GM23338 (cell line): ENCODE results near the gene PLEKHA7. TPM values are rescaled to one million over a fixed set of nuclear protein-coding genes. Genes with fewer than 3 reads are reported as not detected.

Experiments used
- ATAC-seq: fragments of 200-7000 bp; cut with Tn5 transposase; 3 replicates; pipeline ENCODE4 v1.9.1; 2020
- DNase-seq: peaks from one replicate; pipeline ENCODE4 v3.0.0-alpha.2; 2015; ENCODE audit warnings: low spot score
- H2AFZ ChIP-seq: fragments of 200-600 bp; sonication (generic); 2 replicates; pipeline ENCODE4 v1.8.0; 2016; ENCODE audit warnings: antibody characterized with exemption, mild to moderate bottlenecking, moderate library complexity
- H3F3A ChIP-seq: fragments of 200-600 bp; sonication (generic); replicated peaks from 2 replicates; pipeline ENCODE4 v1.8.0; 2017; ENCODE audit warnings: antibody characterized with exemption, mixed run types, low read depth
- H3K27ac ChIP-seq: fragments of 200-600 bp; sonication (generic); 2 replicates; pipeline ENCODE4 v1.6.1; 2016; ENCODE audit warnings: low read depth
- H3K27me3 ChIP-seq: fragments of 200-600 bp; sonication (generic); 2 replicates; pipeline ENCODE4 v1.8.0; 2016; ENCODE audit warnings: mild to moderate bottlenecking, mixed run types, moderate library complexity; ENCODE audit not compliant: insufficient read depth
- H3K36me3 ChIP-seq: fragments of 200-600 bp; sonication (generic); 2 replicates; pipeline ENCODE4 v1.8.0; 2016; ENCODE audit warnings: mild to moderate bottlenecking; ENCODE audit not compliant: insufficient read depth
- H3K4me1 ChIP-seq: fragments of 200-600 bp; sonication (generic); 2 replicates; pipeline ENCODE4 v1.8.0; 2016; ENCODE audit warnings: mild to moderate bottlenecking, moderate library complexity; ENCODE audit not compliant: insufficient read depth
- H3K4me2 ChIP-seq: fragments of 200-600 bp; sonication (generic); 2 replicates; pipeline ENCODE4 v1.7.1; 2017; ENCODE audit warnings: mixed run types
- H3K4me3 ChIP-seq: fragments of 200-600 bp; sonication (generic); 2 replicates; pipeline ENCODE4 v1.6.1; 2016; ENCODE audit warnings: mixed run types
- H3K79me2 ChIP-seq: fragments of 200-600 bp; sonication (generic); replicated peaks from 2 replicates; pipeline ENCODE4 v1.8.0; 2017; ENCODE audit warnings: mild to moderate bottlenecking; ENCODE audit not compliant: insufficient read depth
- H3K9me2 ChIP-seq: fragments of 200-600 bp; sonication (generic); 2 replicates; pipeline ENCODE4 v1.8.0; 2017; ENCODE audit not compliant: insufficient read depth
- H4K20me1 ChIP-seq: fragments of 200-600 bp; sonication (generic); replicated peaks from 2 replicates; pipeline ENCODE4 v1.8.0; 2017; ENCODE audit warnings: mild to moderate bottlenecking; ENCODE audit not compliant: insufficient read depth
- H3K27ac Mint-ChIP-seq: 2 replicates; pipeline ENCODE4 v1.8.0; 2020; ENCODE audit warnings: inconsistent platforms, mild to moderate bottlenecking, moderate library complexity, mixed read lengths
- H3K27me3 Mint-ChIP-seq: 3 replicates; pipeline ENCODE4 v1.8.0; 2022; ENCODE audit warnings: low read depth, mild to moderate bottlenecking, moderate library complexity, mixed read lengths, inconsistent platforms; ENCODE audit not compliant: insufficient read depth, poor library complexity
- H3K36me3 Mint-ChIP-seq: 3 replicates; pipeline ENCODE4 v1.8.0; 2021; ENCODE audit warnings: low read depth, mild to moderate bottlenecking, inconsistent platforms, moderate library complexity, mixed read lengths
- H3K4me1 Mint-ChIP-seq: 3 replicates; pipeline ENCODE4 v1.8.0; 2020; ENCODE audit warnings: mild to moderate bottlenecking, inconsistent platforms, mixed read lengths
- H3K4me3 Mint-ChIP-seq: 3 replicates; pipeline ENCODE4 v1.8.0; 2021; ENCODE audit warnings: moderate library complexity, mild to moderate bottlenecking, inconsistent platforms, mixed read lengths
- H3K9me3 Mint-ChIP-seq: 3 replicates; pipeline ENCODE4 v1.8.0; 2020; ENCODE audit warnings: moderate library complexity, mild to moderate bottlenecking, inconsistent platforms, mixed read lengths
- EZH2 ChIP-seq: fragments of 200-600 bp; sonication (generic); IDR thresholded peaks from one replicate; pipeline ENCODE4 v1.8.0; 2017; ENCODE audit warnings: antibody characterized with exemption, mild to moderate bottlenecking, low read depth; ENCODE audit not compliant: unreplicated experiment
- EZH2phosphoT487 ChIP-seq: fragments of 200-600 bp; sonication (generic); IDR thresholded peaks from one replicate; pipeline ENCODE4 v1.8.1; 2018; ENCODE audit warnings: antibody characterized with exemption; ENCODE audit not compliant: unreplicated experiment
- JUNB ChIP-seq: IDR thresholded peaks from one replicate; pipeline ENCODE4 v1.6.1; 2016; ENCODE audit warnings: antibody characterized with exemption; ENCODE audit not compliant: unreplicated experiment
- NANOG ChIP-seq: IDR thresholded peaks from 2 replicates; pipeline ENCODE4 v1.6.1; 2016; ENCODE audit warnings: antibody characterized with exemption, borderline replicate concordance
- POLR2AphosphoS5 ChIP-seq: IDR thresholded peaks from 2 replicates; pipeline ENCODE4 v1.6.1; 2016; ENCODE audit warnings: antibody characterized with exemption, low read depth
- STAT1 ChIP-seq: IDR thresholded peaks from one replicate; pipeline ENCODE4 v1.6.1; 2016; ENCODE audit warnings: antibody characterized with exemption; ENCODE audit not compliant: unreplicated experiment
- ZNF114 ChIP-seq: fragments of 250-450 bp; sonication (Bioruptor Pico); IDR thresholded peaks from 2 replicates; pipeline ENCODE4 v1.5.0; 2020; ENCODE audit warnings: mild to moderate bottlenecking, moderate library complexity
- ZNF331 ChIP-seq: fragments of 250-450 bp; sonication (Bioruptor Pico); IDR thresholded peaks from 2 replicates; pipeline ENCODE4 v1.5.0; 2020; ENCODE audit warnings: low read depth, mild to moderate bottlenecking, moderate library complexity
- polyA plus RNA-seq: library from polyadenylated mRNA; unstranded; fragments of >200 nt; fragmentation: Nextera tagmentation; extraction: Ambion mirVana; gene quantifications from 2 replicates; pipeline ENCODE4 v1.2.1, GENCODE V29; 2016
- total RNA-seq: library from RNA; depleted of rRNA; stranded (reverse); fragments of >200 nt; shearing (Covaris generic); gene quantifications from 2 replicates; pipeline ENCODE4 v1.2.3, GENCODE V29; 2014
- TF ChIP-seq, protein P1 (sequence below): fragments of 250-450 bp; sonication (Bioruptor Pico); IDR thresholded peaks from 2 replicates; pipeline ENCODE4 v1.5.0; 2020; ENCODE audit warnings: mild to moderate bottlenecking, moderate library complexity
- TF ChIP-seq, protein P2 (sequence below): IDR thresholded peaks from one replicate; pipeline ENCODE4 v1.6.1; 2018; ENCODE audit warnings: antibody characterized with exemption; ENCODE audit not compliant: unreplicated experiment
- TF ChIP-seq, protein P3 (sequence below), 2 experiments: fragments of 200-600 bp in 1 of 2; sonication (generic) in 1 of 2; conservative IDR thresholded peaks; 2 replicates each; pipeline versions ENCODE4 v1.5.1 to v1.6.1; 2016 to 2017; ENCODE audit warnings: antibody characterized with exemption in 2 of 2, low read depth in 2 of 2, mild to moderate bottlenecking in 2 of 2, moderate library complexity in 1 of 2
- TF ChIP-seq, protein P4 (sequence below): IDR thresholded peaks from 2 replicates; pipeline ENCODE4 v1.6.1; 2016; ENCODE audit warnings: antibody characterized with exemption

PLEKHA7 gene
- total and polyA plus RNA-seq, 2 experiments from 2014 or later, result 9.7 to 15.8 TPM

DNA sequence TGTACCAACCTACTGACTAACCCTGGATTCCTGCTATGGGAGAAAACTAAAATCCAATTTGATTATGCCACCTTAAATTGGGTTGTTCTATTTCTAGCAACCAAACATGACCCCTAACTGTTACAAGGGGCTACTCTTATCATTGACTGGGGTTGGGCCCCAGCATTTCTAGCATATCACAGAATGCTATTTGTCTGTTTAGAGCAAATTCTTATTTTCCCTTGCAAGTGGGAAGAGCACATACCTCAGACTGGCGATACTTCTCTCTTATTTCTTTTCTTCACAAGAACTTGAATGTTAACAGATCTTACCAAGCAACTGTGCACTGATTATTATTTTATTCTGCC lies 182.0 kb downstream of the PLEKHA7 start:
- H3K4me1 ChIP-seq, result 0 out of 2 replicates have a peak, but pooled peaks cover 7% of the 10 kb centered on the region
- no peak for TF ChIP-seq NANOG
- TF ChIP-seq, protein P1, sequence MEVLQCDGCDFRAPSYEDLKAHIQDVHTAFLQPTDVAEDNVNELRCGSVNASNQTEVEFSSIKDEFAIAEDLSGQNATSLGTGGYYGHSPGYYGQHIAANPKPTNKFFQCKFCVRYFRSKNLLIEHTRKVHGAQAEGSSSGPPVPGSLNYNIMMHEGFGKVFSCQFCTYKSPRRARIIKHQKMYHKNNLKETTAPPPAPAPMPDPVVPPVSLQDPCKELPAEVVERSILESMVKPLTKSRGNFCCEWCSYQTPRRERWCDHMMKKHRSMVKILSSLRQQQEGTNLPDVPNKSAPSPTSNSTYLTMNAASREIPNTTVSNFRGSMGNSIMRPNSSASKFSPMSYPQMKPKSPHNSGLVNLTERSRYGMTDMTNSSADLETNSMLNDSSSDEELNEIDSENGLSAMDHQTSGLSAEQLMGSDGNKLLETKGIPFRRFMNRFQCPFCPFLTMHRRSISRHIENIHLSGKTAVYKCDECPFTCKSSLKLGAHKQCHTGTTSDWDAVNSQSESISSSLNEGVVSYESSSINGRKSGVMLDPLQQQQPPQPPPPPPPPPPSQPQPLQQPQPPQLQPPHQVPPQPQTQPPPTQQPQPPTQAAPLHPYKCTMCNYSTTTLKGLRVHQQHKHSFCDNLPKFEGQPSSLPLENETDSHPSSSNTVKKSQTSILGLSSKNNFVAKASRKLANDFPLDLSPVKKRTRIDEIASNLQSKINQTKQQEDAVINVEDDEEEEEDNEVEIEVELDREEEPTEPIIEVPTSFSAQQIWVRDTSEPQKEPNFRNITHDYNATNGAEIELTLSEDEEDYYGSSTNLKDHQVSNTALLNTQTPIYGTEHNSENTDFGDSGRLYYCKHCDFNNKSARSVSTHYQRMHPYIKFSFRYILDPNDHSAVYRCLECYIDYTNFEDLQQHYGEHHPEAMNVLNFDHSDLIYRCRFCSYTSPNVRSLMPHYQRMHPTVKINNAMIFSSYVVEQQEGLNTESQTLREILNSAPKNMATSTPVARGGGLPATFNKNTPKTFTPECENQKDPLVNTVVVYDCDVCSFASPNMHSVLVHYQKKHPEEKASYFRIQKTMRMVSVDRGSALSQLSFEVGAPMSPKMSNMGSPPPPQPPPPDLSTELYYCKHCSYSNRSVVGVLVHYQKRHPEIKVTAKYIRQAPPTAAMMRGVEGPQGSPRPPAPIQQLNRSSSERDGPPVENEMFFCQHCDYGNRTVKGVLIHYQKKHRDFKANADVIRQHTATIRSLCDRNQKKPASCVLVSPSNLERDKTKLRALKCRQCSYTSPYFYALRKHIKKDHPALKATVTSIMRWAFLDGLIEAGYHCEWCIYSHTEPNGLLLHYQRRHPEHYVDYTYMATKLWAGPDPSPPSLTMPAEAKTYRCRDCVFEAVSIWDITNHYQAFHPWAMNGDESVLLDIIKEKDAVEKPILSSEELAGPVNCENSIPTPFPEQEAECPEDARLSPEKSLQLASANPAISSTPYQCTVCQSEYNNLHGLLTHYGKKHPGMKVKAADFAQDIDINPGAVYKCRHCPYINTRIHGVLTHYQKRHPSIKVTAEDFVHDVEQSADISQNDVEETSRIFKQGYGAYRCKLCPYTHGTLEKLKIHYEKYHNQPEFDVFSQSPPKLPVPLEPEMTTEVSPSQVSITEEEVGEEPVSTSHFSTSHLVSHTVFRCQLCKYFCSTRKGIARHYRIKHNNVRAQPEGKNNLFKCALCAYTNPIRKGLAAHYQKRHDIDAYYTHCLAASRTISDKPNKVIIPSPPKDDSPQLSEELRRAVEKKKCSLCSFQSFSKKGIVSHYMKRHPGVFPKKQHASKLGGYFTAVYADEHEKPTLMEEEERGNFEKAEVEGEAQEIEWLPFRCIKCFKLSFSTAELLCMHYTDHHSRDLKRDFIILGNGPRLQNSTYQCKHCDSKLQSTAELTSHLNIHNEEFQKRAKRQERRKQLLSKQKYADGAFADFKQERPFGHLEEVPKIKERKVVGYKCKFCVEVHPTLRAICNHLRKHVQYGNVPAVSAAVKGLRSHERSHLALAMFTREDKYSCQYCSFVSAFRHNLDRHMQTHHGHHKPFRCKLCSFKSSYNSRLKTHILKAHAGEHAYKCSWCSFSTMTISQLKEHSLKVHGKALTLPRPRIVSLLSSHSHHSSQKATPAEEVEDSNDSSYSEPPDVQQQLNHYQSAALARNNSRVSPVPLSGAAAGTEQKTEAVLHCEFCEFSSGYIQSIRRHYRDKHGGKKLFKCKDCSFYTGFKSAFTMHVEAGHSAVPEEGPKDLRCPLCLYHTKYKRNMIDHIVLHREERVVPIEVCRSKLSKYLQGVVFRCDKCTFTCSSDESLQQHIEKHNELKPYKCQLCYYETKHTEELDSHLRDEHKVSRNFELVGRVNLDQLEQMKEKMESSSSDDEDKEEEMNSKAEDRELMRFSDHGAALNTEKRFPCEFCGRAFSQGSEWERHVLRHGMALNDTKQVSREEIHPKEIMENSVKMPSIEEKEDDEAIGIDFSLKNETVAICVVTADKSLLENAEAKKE (CRISPR knock-in tag), result no peak
- no peak for TF ChIP-seq STAT1
- no peak for TF ChIP-seq POLR2AphosphoS5
- no peak for TF ChIP-seq EZH2phosphoT487
- TF ChIP-seq, protein P2, sequence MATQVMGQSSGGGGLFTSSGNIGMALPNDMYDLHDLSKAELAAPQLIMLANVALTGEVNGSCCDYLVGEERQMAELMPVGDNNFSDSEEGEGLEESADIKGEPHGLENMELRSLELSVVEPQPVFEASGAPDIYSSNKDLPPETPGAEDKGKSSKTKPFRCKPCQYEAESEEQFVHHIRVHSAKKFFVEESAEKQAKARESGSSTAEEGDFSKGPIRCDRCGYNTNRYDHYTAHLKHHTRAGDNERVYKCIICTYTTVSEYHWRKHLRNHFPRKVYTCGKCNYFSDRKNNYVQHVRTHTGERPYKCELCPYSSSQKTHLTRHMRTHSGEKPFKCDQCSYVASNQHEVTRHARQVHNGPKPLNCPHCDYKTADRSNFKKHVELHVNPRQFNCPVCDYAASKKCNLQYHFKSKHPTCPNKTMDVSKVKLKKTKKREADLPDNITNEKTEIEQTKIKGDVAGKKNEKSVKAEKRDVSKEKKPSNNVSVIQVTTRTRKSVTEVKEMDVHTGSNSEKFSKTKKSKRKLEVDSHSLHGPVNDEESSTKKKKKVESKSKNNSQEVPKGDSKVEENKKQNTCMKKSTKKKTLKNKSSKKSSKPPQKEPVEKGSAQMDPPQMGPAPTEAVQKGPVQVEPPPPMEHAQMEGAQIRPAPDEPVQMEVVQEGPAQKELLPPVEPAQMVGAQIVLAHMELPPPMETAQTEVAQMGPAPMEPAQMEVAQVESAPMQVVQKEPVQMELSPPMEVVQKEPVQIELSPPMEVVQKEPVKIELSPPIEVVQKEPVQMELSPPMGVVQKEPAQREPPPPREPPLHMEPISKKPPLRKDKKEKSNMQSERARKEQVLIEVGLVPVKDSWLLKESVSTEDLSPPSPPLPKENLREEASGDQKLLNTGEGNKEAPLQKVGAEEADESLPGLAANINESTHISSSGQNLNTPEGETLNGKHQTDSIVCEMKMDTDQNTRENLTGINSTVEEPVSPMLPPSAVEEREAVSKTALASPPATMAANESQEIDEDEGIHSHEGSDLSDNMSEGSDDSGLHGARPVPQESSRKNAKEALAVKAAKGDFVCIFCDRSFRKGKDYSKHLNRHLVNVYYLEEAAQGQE, result no peak
- TF ChIP-seq ZNF114 (CRISPR knock-in tag), result no peak
- TF ChIP-seq, protein P3, sequence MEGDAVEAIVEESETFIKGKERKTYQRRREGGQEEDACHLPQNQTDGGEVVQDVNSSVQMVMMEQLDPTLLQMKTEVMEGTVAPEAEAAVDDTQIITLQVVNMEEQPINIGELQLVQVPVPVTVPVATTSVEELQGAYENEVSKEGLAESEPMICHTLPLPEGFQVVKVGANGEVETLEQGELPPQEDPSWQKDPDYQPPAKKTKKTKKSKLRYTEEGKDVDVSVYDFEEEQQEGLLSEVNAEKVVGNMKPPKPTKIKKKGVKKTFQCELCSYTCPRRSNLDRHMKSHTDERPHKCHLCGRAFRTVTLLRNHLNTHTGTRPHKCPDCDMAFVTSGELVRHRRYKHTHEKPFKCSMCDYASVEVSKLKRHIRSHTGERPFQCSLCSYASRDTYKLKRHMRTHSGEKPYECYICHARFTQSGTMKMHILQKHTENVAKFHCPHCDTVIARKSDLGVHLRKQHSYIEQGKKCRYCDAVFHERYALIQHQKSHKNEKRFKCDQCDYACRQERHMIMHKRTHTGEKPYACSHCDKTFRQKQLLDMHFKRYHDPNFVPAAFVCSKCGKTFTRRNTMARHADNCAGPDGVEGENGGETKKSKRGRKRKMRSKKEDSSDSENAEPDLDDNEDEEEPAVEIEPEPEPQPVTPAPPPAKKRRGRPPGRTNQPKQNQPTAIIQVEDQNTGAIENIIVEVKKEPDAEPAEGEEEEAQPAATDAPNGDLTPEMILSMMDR (conservative IDR thresholded peaks at IDR 0.05; ENCODE audit: low read depth in 2 of 2), result no peak
- no peak for TF ChIP-seq ZNF331
- TF ChIP-seq, protein P4, sequence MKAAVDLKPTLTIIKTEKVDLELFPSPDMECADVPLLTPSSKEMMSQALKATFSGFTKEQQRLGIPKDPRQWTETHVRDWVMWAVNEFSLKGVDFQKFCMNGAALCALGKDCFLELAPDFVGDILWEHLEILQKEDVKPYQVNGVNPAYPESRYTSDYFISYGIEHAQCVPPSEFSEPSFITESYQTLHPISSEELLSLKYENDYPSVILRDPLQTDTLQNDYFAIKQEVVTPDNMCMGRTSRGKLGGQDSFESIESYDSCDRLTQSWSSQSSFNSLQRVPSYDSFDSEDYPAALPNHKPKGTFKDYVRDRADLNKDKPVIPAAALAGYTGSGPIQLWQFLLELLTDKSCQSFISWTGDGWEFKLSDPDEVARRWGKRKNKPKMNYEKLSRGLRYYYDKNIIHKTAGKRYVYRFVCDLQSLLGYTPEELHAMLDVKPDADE, result no peak
- TF ChIP-seq EZH2, result no peak
- TF ChIP-seq JUNB, result no peak
- Mint-ChIP-seq H3K27me3 (no peaks in the 10 kb centered on the region), H3K9me3 (no peaks in the 10 kb centered on the region), H3K36me3 (no peaks in the 10 kb centered on the region), H3K4me1 (peaks cover 19% of the 10 kb centered on the region), H3K4me3 (no peak overlapping the region), H3K27ac (no peak overlapping the region)
- no peak overlapping the region for H2AFZ ChIP-seq
- ATAC-seq (no peak), DNase-seq (no peak)
- no peaks in the 10 kb centered on the region for H3F3A ChIP-seq
- H3K27me3 ChIP-seq, result no peaks in the 10 kb centered on the region
- H3K4me2 ChIP-seq, result no peak overlapping the region
- no peaks in the 10 kb centered on the region for H3K9me2 ChIP-seq
- H3K36me3 ChIP-seq, result no peaks in the 10 kb centered on the region
- H3K27ac ChIP-seq, result no peak overlapping the region
- no peak overlapping the region for H3K4me3 ChIP-seq
- H3K79me2 ChIP-seq, result no peaks in the 10 kb centered on the region
- H4K20me1 ChIP-seq, result no peaks in the 10 kb centered on the region; the same call in 1 of the 2 replicates
